HepG2 (cell line): Measurements from ENCODE around the gene KARS1. TPM values are rescaled to one million over a fixed set of nuclear protein-coding genes. Genes with fewer than 3 reads are reported as not detected.
A peak's percentile ranks its signal among the peaks of the same experiment; 100 is the strongest.

ENCODE experiments used
- ATAC-seq: fragments of 200-7000 bp; cut with Tn5 transposase; 3 replicates; pipeline ENCODE4 v1.9.1; 2020; ENCODE audit warnings: mild to moderate bottlenecking, moderate library complexity
- BruUV-seq: library from RNA; stranded (reverse); fragments of 400-500 nt; replicated peaks from 2 replicates; lab custom pipeline; 2021; lab: Mats Ljungman, UMichigan
- CTCF ChIA-PET: fragments of 300-600 bp; formaldehyde crosslinking; extraction: SDS; loops from one replicate; lab custom pipeline; 2021; ENCODE audit warnings: low total read pairs, inconsistent platforms, low intra/inter-chr PET ratio; lab: Yijun Ruan, JAX
- POLR2A ChIA-PET: fragments of 350-600 bp; sonication (Branson Sonifier 250); formaldehyde crosslinking; loops from one replicate; lab custom pipeline; 2020; ENCODE audit warnings: antibody characterized with exemption, inconsistent platforms; lab: Yijun Ruan, JAX
- DNase-seq: peaks from one replicate; pipeline ENCODE4 v3.0.0-alpha.2; 2015; ENCODE audit warnings: low spot score
- FAIRE-seq: peaks from 3 replicates; lab custom pipeline; 2011; peaks lifted over from hg19 to GRCh38; lab: Jason Lieb, UNC
- H2AFZ ChIP-seq: one replicate; pipeline ENCODE4 v1.6.1; 2011; ENCODE audit warnings: low read length, inconsistent platforms
- H3K27ac ChIP-seq: fragments of 300-600 bp; 3 replicates; pipeline ENCODE4 v1.8.0; 2011; ENCODE audit warnings: mixed run types, mild to moderate bottlenecking, mixed read lengths, low read length, inconsistent platforms; ENCODE audit not compliant: insufficient read depth; ENCODE audit errors: extremely low read length
- H3K27me3 ChIP-seq, 2 experiments: fragments of 200-600 bp in 1 of 2; 2 replicates in 1 of 2; 3 replicates in 1 of 2; pipeline versions ENCODE4 v1.6.0 to v1.8.0; 2011; ENCODE audit warnings: low read length in 2 of 2, mild to moderate bottlenecking in 2 of 2, moderate library complexity in 2 of 2, inconsistent platforms in 1 of 2; ENCODE audit not compliant: insufficient read depth in 2 of 2, control insufficient read depth in 1 of 2
- H3K36me3 ChIP-seq, 2 experiments: fragments of 200-600 bp in 1 of 2; replicated peaks in 1 of 2; 2 replicates in 1 of 2; 3 replicates in 1 of 2; pipeline versions ENCODE4 v1.5.1 to v1.8.0; 2011; ENCODE audit warnings: low read length in 2 of 2, inconsistent platforms in 1 of 2; ENCODE audit not compliant: insufficient read depth in 2 of 2, control insufficient read depth in 1 of 2
- H3K4me1 ChIP-seq: 2 replicates; pipeline ENCODE4 v1.5.1; 2012; ENCODE audit warnings: low read length, inconsistent platforms; ENCODE audit not compliant: insufficient read depth
- H3K4me2 ChIP-seq: 2 replicates; pipeline ENCODE4 v1.6.0; 2011; ENCODE audit warnings: low read depth, low read length, inconsistent platforms
- H3K4me3 ChIP-seq, 3 experiments: fragments of 200-600 bp in 1 of 3; sonication (generic), shearing (Covaris generic) in 1 of 3; replicated peaks in 1 of 3; 2 replicates each; pipeline ENCODE4 v1.5.1; 2011 to 2016; ENCODE audit warnings: low read length in 3 of 3, inconsistent platforms in 2 of 3, low read depth in 2 of 3, mild to moderate bottlenecking in 2 of 3, control low read depth in 1 of 3, mixed read lengths in 1 of 3; ENCODE audit not compliant: insufficient read depth in 1 of 3
- H3K79me2 ChIP-seq: one replicate; pipeline ENCODE4 v1.6.1; 2011; ENCODE audit warnings: low read length, inconsistent platforms; ENCODE audit not compliant: insufficient read depth
- H3K9ac ChIP-seq: 2 replicates; pipeline ENCODE4 v1.6.0; 2011; ENCODE audit warnings: mild to moderate bottlenecking, low read depth, low read length, inconsistent platforms; ENCODE audit not compliant: insufficient read depth
- H3K9me3 ChIP-seq: 2 replicates; pipeline ENCODE4 v1.5.1; 2012; ENCODE audit warnings: mild to moderate bottlenecking, low read length
- H4K20me1 ChIP-seq: 2 replicates; pipeline ENCODE4 v1.6.0; 2011; ENCODE audit warnings: inconsistent platforms, mild to moderate bottlenecking, low read length, moderate library complexity; ENCODE audit not compliant: insufficient read depth
- ASH2L ChIP-seq: fragments of 300-600, 200-600 bp; sonication (generic); IDR thresholded peaks from 2 replicates; pipeline ENCODE4 v1.7.0; 2017; ENCODE audit warnings: low read depth, mild to moderate bottlenecking, moderate library complexity, mixed read lengths, low read length; ENCODE audit not compliant: insufficient read length
- BRCA1 ChIP-seq: sonication (generic); formaldehyde crosslinking; IDR thresholded peaks from 2 replicates; pipeline ENCODE4 v1.4.0; 2020; ENCODE audit warnings: missing genetic modification reagents
- GTF2F1 ChIP-seq: fragments of 150-350 bp; IDR thresholded peaks from 2 replicates; pipeline ENCODE4 v1.6.1; 2014; ENCODE audit warnings: low read length
- IKZF5 ChIP-seq: IDR thresholded peaks from 2 replicates; pipeline ENCODE4 v1.6.1; 2018; ENCODE audit warnings: missing genetic modification reagents, mild to moderate bottlenecking, missing compliant biosample characterization
- KDM4B ChIP-seq: sonication (generic); formaldehyde crosslinking; IDR thresholded peaks from 2 replicates; pipeline ENCODE4 v1.4.0; 2020; ENCODE audit warnings: missing genetic modification reagents
- MAX ChIP-seq: IDR thresholded peaks from 2 replicates; pipeline ENCODE4 v1.6.1; 2012; ENCODE audit warnings: inconsistent platforms
- MIER3 ChIP-seq: IDR thresholded peaks from 2 replicates; pipeline ENCODE4 v1.6.1; 2016; ENCODE audit warnings: missing compliant biosample characterization, borderline replicate concordance
- MIXL1 ChIP-seq: IDR thresholded peaks from 2 replicates; pipeline ENCODE4 v1.6.1; 2016
- NCOA2 ChIP-seq: sonication (generic); formaldehyde crosslinking; IDR thresholded peaks from 2 replicates; pipeline ENCODE4 v1.8.0; 2022; ENCODE audit warnings: inconsistent platforms
- NFKBIZ ChIP-seq: IDR thresholded peaks from 2 replicates; pipeline ENCODE4 v1.6.1; 2018; ENCODE audit warnings: missing genetic modification reagents, missing compliant biosample characterization
- NONO ChIP-seq, 2 experiments: fragments of 450-650 bp in 1 of 2; sonication (generic) in 1 of 2; formaldehyde crosslinking in 1 of 2; IDR thresholded peaks in 1 of 2; conservative IDR thresholded peaks in 1 of 2; 2 replicates each; pipeline versions ENCODE4 v1.6.1 to v1.8.0; 2017 to 2022; ENCODE audit warnings: mild to moderate bottlenecking in 1 of 2, missing genetic modification reagents in 1 of 2, moderate library complexity in 1 of 2
- PRMT3 ChIP-seq: sonication (generic); formaldehyde crosslinking; IDR thresholded peaks from 2 replicates; pipeline ENCODE4 v1.8.1; 2022; ENCODE audit warnings: low read depth, mild to moderate bottlenecking, moderate library complexity, missing genetic modification reagents, borderline replicate concordance
- RFXANK ChIP-seq: IDR thresholded peaks from 2 replicates; pipeline ENCODE4 v1.6.1; 2016
- SALL2 ChIP-seq: sonication (generic); formaldehyde crosslinking; IDR thresholded peaks from 2 replicates; pipeline ENCODE4 v1.8.1; 2023; ENCODE audit warnings: mild to moderate bottlenecking, missing genetic modification reagents, inconsistent platforms
- TBL1XR1 ChIP-seq: fragments of 150-350 bp; IDR thresholded peaks from 2 replicates; pipeline ENCODE4 v1.6.1; 2014; ENCODE audit warnings: borderline replicate concordance, low read length; ENCODE audit not compliant: partially characterized antibody
- ZBTB14 ChIP-seq: sonication (generic); formaldehyde crosslinking; IDR thresholded peaks from 2 replicates; pipeline ENCODE4 v1.4.0; 2020; ENCODE audit warnings: missing genetic modification reagents
- ZNF446 ChIP-seq: sonication (generic); formaldehyde crosslinking; IDR thresholded peaks from 2 replicates; pipeline ENCODE4 v1.5.0; 2020; ENCODE audit warnings: mild to moderate bottlenecking, missing genetic modification reagents
- ZNF496 ChIP-seq: sonication (generic); formaldehyde crosslinking; IDR thresholded peaks from 2 replicates; pipeline ENCODE4 v1.8.1; 2023; ENCODE audit warnings: mild to moderate bottlenecking, moderate library complexity, missing genetic modification reagents; ENCODE audit not compliant: insufficient replicate concordance
- ZNF501 ChIP-seq: sonication (generic); formaldehyde crosslinking; IDR thresholded peaks from 2 replicates; pipeline ENCODE4 v1.5.1; 2020; ENCODE audit warnings: mild to moderate bottlenecking, moderate library complexity, missing genetic modification reagents
- WGBS: methylation state at CpG from one replicate; pipeline ENCODE4 v1.1.6; 2017; ENCODE audit warnings: low lambda C conversion rate; 5-methylcytosine and 5-hydroxymethylcytosine counted together
- in situ Hi-C: cut with HindIII; loops from 2 replicates; pipeline ENCODE4 v1.10.0; 2017; ENCODE audit warnings: low pct_unique_long_range_greater_than_20kb; ENCODE audit not compliant: extremely low pct_ligation_motif_present
- intact Hi-C: fragments of 100-400 bp; cut with micrococcal nuclease; formaldehyde crosslinking; loops from one replicate; pipeline ENCODE4 v1.10.0; 2022; ENCODE audit not compliant: unreplicated experiment
- polyA plus RNA-seq, 8 experiments: library from polyadenylated mRNA; depleted of rRNA in 3 of 8; stranded (reverse) in 7 of 8; unstranded in 1 of 8; fragments of >200 nt; fragmentation: Illumina TruSeq in 4 of 8; extraction: Trizol in 4 of 8; gene quantifications; 2 replicates each; pipeline versions ENCODE4 v1.2.1 to v1.2.3, GENCODE V29; 2011 to 2016; ENCODE audit warnings: low read depth in 4 of 8, missing spikeins in 1 of 8, mixed read lengths in 1 of 8; ENCODE audit not compliant: insufficient read depth in 1 of 8
- total RNA-seq, 5 experiments: library from RNA; depleted of rRNA; stranded (reverse); fragments of >200 nt; fragmentation: Illumina TruSeq; extraction: Trizol; gene quantifications; 2 replicates each; pipeline ENCODE4 v1.2.3, GENCODE V29; 2016; ENCODE audit warnings: low read depth in 1 of 5
- TF ChIP-seq, protein P1 (sequence below): sonication (generic); formaldehyde crosslinking; IDR thresholded peaks from 2 replicates; pipeline ENCODE4 v1.5.0; 2020; ENCODE audit warnings: missing genetic modification reagents, mild to moderate bottlenecking, borderline replicate concordance

Gene KARS1
- total and polyA plus RNA-seq, 2 of the 13 experiments (the other 11 are each of a cell fraction or from before 2014, with no cell fraction given) = 141 to 276 TPM

- intact Hi-C loops (loop anchor here (1.0 to 5.0 kb wide), 3 partner anchors 66 to 141 kb away; partner anchors contain the start of gene TMEM231), in situ Hi-C loops (no loop called here)
- Histone ChIP-seq H3K4me3 (peak within 1 kb of the TSS; percentile 80 to 86 (median 86)), H2AFZ (peak within 1 kb of the TSS; percentile 10), H3K4me2 (peak within 1 kb of the TSS; percentile 94), H3K4me1 (peaks cover 34% of the 10 kb centered on the region), H3K27ac (peak within 1 kb of the TSS; percentile 69), H3K79me2 (peaks cover 7% of the 10 kb centered on the region), H3K9ac (peak within 1 kb of the TSS; percentile 85), H3K9me3 (no peaks in the 10 kb centered on the region), H3K27me3 (no peaks in the 10 kb centered on the region; a peak in 1 of 5 replicates), H4K20me1 (no peaks in the 10 kb centered on the region), H3K36me3 (peaks cover 4 to 29% of the 10 kb centered on the region in 2 experiments)
- POLR2A ChIA-PET = interaction anchor here (1.0 to 2.9 kb wide), 9 partner anchors 19 to 189 kb away, joined by 3 to 28 read pairs (median 7); partner anchors contain the start of genes CFDP1, GABARAPL2, KARS1 and TERF2IP
- peak; percentile 97 for DNase-seq
- CTCF ChIA-PET = no interaction called here
- peak; percentile 88 for FAIRE-seq
- BruUV-seq = TSS peak; percentile 73
- 6% methylated on average over 47 of the region's 62 CpGs for WGBS
- peak; percentile 95 for ATAC-seq
- no peak for TF ChIP-seq NONO (IDR thresholded peaks at IDR 0.05)
- peak; percentile 80 for TF ChIP-seq NONO (CRISPR knock-in tag; conservative IDR thresholded peaks at IDR 0.05)
- TF ChIP-seq BRCA1 = no peak; the same call in 1 of the 2 replicates
- TF ChIP-seq, protein P1, sequence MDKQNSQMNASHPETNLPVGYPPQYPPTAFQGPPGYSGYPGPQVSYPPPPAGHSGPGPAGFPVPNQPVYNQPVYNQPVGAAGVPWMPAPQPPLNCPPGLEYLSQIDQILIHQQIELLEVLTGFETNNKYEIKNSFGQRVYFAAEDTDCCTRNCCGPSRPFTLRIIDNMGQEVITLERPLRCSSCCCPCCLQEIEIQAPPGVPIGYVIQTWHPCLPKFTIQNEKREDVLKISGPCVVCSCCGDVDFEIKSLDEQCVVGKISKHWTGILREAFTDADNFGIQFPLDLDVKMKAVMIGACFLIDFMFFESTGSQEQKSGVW (CRISPR knock-in tag) = no peak
- peak; percentile 95 for TF ChIP-seq SALL2 (CRISPR knock-in tag)
- TF ChIP-seq RFXANK (CRISPR knock-in tag) = peak; percentile 46; the same call in 1 of the 2 replicates
- TF ChIP-seq TBL1XR1 = peak; percentile 63
- peak; percentile 70; the same call in 1 of the 2 replicates for TF ChIP-seq ZNF446 (CRISPR knock-in tag)
- TF ChIP-seq PRMT3 (CRISPR knock-in tag) = no peak
- peak; percentile 34 for TF ChIP-seq NCOA2
- peak; percentile 78; the same call in 1 of the 2 replicates for TF ChIP-seq NFKBIZ (CRISPR knock-in tag)
- TF ChIP-seq MIXL1 (CRISPR knock-in tag) = peak; percentile 76
- peak; percentile 76; the same call in 1 of the 2 replicates for TF ChIP-seq IKZF5
- TF ChIP-seq GTF2F1 = no peak
- peak; percentile 94 for TF ChIP-seq ASH2L
- TF ChIP-seq ZNF496 (CRISPR knock-in tag) = no peak
- TF ChIP-seq MIER3 (CRISPR knock-in tag) = peak; percentile 86; the same call in 1 of the 2 replicates
- TF ChIP-seq KDM4B = no peak
- TF ChIP-seq MAX = peak; percentile 92
- TF ChIP-seq ZNF501 (CRISPR knock-in tag) = peak; percentile 99
- 0 out of 2 replicates have a peak, but pooled peaks have one; percentile 11 for TF ChIP-seq ZBTB14 (CRISPR knock-in tag)
Observed at GRCh38 chr16:75622761-75623605, 24.5 kb downstream of the KARS1 start, which contains the start of gene ADAT1. ADAT1 (minus strand) TSS chr16:75623281; CDS start chr16:75620799, 2,482 bp downstream.
